ENCODE results near the gene KANSL1.

GRCh38 chr17:46162866-46163265 is 30.4 kb downstream of the KANSL1 start:
- TF ChIP-seq, protein P1, sequence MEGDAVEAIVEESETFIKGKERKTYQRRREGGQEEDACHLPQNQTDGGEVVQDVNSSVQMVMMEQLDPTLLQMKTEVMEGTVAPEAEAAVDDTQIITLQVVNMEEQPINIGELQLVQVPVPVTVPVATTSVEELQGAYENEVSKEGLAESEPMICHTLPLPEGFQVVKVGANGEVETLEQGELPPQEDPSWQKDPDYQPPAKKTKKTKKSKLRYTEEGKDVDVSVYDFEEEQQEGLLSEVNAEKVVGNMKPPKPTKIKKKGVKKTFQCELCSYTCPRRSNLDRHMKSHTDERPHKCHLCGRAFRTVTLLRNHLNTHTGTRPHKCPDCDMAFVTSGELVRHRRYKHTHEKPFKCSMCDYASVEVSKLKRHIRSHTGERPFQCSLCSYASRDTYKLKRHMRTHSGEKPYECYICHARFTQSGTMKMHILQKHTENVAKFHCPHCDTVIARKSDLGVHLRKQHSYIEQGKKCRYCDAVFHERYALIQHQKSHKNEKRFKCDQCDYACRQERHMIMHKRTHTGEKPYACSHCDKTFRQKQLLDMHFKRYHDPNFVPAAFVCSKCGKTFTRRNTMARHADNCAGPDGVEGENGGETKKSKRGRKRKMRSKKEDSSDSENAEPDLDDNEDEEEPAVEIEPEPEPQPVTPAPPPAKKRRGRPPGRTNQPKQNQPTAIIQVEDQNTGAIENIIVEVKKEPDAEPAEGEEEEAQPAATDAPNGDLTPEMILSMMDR (conservative IDR thresholded peaks at IDR 0.05), result no peak
- TF ChIP-seq ZFX (IDR thresholded peaks at IDR 0.05), result no peak
